ENCODE measurements around the gene FER1L5. TPM values are rescaled to one million over a fixed set of nuclear protein-coding genes. Genes with fewer than 3 reads are reported as not detected.

FER1L5 gene
- total RNA-seq (under 1 TPM in 5 of 10 donors, not detected in 5; 0.04 to 0.14 (median 0.07) TPM), polyA plus RNA-seq (under 1 TPM; 0.01 to 0.07 TPM)
- long read RNA-seq, donor 1 = 0 reads
- long read RNA-seq, donor 2 = 0 reads
- long read RNA-seq, donor 3 = 0 reads

DNA sequence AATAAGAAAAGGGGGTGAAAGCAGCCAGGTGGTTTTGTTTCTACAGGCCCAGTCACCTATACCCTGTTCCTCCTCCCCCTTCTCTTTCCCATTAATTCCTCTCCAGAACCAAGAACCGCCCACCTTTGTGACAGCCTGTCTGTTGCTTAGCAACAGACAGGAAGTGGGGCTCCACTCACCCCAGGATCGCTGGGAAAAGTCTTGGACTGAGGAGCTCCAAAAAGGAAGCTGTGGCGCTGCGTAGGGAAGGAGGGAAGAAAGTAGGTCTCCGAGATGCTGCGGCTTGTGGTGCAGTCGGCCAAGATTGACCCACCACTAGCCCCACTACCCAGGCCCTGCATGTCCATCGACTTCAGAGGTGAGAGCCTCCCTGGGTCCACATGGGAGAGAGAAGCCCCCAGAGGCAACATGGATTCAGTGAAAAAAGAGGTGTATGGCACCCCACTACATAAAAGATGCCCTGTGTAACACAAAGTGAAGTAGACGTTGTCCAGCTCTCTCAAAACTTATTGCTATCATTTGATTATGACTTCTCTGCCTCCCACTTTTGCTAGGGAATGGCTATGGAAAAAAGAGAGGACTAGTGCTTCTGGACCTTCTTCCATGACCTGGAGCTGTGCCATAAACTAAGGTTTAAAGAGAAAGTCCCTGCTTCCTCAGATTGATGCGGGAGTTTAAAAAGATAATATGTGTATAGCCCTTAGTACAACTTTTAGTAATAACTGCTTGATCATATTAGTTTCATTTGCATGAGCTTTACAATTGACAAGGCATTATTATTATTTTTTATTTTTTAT, at the start of gene FER1L5:
FER1L5 (plus strand) TSS at position 201 of the 797 bp plus-strand sequence; CDS start at position 274, 73 bp downstream.
- 33% methylated on average over 10 of the region's 10 CpGs for WGBS, 2 donors
- ATAC-seq (no peak), DNase-seq (peak in 1 of 2 donors; percentile 54)
- Histone ChIP-seq H3K9me3 (no peaks in the 10 kb centered on the region), H3K4me1 (peaks cover 0 to 16% (median 4%) of the 10 kb centered on the region in 9 donors), H3K27ac (peak within 1 kb of the TSS in 8 of 10 donors; percentile 39 to 70 (median 56)), H3K4me3 (peak within 1 kb of the TSS in 7 of 10 donors; percentile 19 to 49 (median 39)), H3K36me3 (no peaks in the 10 kb centered on the region), H3K27me3 (no peaks in the 10 kb centered on the region)
- intact Hi-C loops (cut with DNase I) = no loop called here
- TF ChIP-seq, protein P1, sequence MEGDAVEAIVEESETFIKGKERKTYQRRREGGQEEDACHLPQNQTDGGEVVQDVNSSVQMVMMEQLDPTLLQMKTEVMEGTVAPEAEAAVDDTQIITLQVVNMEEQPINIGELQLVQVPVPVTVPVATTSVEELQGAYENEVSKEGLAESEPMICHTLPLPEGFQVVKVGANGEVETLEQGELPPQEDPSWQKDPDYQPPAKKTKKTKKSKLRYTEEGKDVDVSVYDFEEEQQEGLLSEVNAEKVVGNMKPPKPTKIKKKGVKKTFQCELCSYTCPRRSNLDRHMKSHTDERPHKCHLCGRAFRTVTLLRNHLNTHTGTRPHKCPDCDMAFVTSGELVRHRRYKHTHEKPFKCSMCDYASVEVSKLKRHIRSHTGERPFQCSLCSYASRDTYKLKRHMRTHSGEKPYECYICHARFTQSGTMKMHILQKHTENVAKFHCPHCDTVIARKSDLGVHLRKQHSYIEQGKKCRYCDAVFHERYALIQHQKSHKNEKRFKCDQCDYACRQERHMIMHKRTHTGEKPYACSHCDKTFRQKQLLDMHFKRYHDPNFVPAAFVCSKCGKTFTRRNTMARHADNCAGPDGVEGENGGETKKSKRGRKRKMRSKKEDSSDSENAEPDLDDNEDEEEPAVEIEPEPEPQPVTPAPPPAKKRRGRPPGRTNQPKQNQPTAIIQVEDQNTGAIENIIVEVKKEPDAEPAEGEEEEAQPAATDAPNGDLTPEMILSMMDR (IDR thresholded peaks at IDR 0.05) = no peak

DNA sequence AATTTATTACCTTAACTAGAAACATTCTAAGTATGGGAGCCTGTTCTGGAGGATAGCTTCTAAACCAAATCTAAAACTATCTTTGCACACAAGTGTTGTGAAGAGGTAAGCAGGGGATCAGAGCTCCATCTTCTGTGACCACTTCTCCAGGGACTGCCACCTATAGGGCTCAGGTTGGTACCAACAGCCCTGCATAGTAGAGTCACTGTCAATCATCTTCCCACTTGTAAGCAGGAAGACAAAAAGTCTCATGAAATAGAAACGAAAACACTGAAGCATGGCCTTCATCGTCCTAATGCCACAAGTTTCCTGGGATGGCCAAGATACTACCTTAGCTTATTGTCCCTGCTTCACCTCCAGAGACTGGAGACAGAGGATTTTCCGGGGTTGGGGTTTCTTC, 48.3 kb upstream of the FER1L5 start:
- no peaks in the 10 kb centered on the region for H3K9me3 ChIP-seq
- H3K27ac ChIP-seq = peak overlapping the region in 1 of 10 donors; percentile 41
- H3K36me3 ChIP-seq = peaks cover 0 to 84% (median 43%) of the 10 kb centered on the region in 9 donors
- peaks cover 0 to 33% (median 7%) of the 10 kb centered on the region in 9 donors for H3K4me1 ChIP-seq
- TF ChIP-seq, protein P1 (IDR thresholded peaks at IDR 0.05) = no peak
- H3K27me3 ChIP-seq = no peaks in the 10 kb centered on the region
- ATAC-seq (no peak), DNase-seq (no peak)
- H3K4me3 ChIP-seq = no peak overlapping the region
- 87 to 92% methylated on average over 3 of the region's 3 CpGs for WGBS, 2 donors
- intact Hi-C loops (cut with DNase I) = no loop called here

DNA sequence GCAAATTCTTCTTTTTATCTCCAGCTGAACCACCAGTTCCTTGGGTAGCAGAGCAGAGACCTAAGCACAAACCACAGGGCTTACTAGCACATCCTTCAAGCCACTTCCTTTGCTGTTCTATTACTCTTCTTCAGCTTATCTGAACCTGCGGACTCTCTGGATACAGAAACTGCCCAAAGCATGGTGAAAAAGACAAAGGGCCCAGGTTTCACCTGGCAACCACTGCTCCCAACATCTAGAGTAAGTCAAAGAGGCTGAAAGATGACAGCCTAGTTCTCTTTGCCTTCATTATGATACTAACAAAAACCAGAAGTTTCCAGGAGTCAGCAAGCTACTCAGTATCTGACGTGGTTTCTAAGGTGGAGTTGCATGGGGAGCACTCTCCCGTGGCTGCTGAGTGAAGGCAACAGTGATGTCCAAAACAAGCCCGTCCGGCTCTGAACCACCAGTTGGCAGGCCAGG, 47.8 kb upstream of the FER1L5 start:
- H3K4me3 ChIP-seq = no peak overlapping the region
- WGBS, 2 donors = 91% methylated on average over 5 of the region's 5 CpGs
- DNase-seq (no peak), ATAC-seq (no peak)
- H3K9me3 ChIP-seq = no peaks in the 10 kb centered on the region
- H3K36me3 ChIP-seq = peaks cover 0 to 88% (median 43%) of the 10 kb centered on the region in 9 donors
- intact Hi-C loops (cut with DNase I) = no loop called here
- H3K4me1 ChIP-seq = peaks cover 0 to 37% (median 9%) of the 10 kb centered on the region in 9 donors
- H3K27ac ChIP-seq = peak overlapping the region in 1 of 10 donors; percentile 41
- H3K27me3 ChIP-seq = no peaks in the 10 kb centered on the region
- TF ChIP-seq, protein P1 (IDR thresholded peaks at IDR 0.05) = no peak

DNA sequence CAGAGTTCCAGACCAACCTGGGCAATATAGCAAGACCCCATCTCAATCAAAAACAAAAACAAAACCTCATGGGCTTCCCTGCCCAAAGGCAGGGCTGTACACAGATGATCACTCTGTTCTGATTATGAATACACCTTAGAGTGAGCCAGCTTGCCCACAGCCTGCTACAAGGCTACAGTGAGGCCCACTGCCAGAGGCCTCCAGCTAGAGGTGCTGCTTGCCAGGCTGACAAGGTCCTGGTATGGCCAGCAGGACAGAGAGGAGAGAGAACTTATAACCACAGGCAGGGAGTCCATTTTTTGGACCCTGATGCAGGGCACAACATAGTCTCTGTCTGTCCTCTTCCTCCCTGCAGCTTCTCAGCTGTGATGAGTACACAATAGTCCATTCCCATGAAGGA, 46.0 kb upstream of the FER1L5 start:
- Histone ChIP-seq H3K4me3 (no peak overlapping the region), H3K4me1 (peaks cover 0 to 36% (median 9%) of the 10 kb centered on the region in 9 donors), H3K27ac (peak overlapping the region in 2 of 10 donors; percentile 6 to 30), H3K27me3 (no peaks in the 10 kb centered on the region), H3K36me3 (peaks cover 0 to 100% (median 56%) of the 10 kb centered on the region in 9 donors), H3K9me3 (no peaks in the 10 kb centered on the region)
- intact Hi-C loops (cut with DNase I) = no loop called here
- TF ChIP-seq, protein P1 (IDR thresholded peaks at IDR 0.05) = no peak
- ATAC-seq = peak in 4 of 8 donors; percentile 28 to 51 (median 31)
- DNase-seq = no peak
